Measurements from ENCODE around the gene ZSWIM9.

The ZSWIM9 gene

GRCh38 chr19:48175578-48175977, 5.1 kb downstream of the ZSWIM9 start:
- DNase-seq (ENCODE audit: low read depth): no peak

DNA sequence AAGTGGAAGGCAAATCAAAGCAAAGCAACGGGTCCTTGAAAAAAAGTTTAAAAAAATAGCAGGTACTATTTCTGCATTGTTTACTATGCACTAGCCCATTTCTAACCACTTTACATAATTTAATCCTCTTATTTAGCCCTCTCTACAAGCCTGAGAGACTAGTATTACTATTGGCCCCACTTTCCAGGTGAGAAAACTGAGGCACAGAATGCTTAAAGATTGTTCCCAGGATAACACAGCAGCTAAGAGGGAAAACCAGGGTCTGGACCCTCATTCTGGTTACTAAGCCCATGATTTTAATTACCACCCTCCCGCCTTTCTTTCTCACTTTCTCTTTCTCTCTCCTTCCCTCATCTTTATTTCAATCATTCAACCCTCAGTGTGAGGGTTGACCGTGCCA, 5.7 kb downstream of the ZSWIM9 start:
- DNase-seq (ENCODE audit: low read depth): no peak

GRCh38 chr19:48181505-48181904, 11.0 kb downstream of the ZSWIM9 start:
- DNase-seq (ENCODE audit: low read depth): no peak

- DNase-seq (ENCODE audit: low read depth): no peak
Measured at GRCh38 chr19:48182434-48182833, 12.0 kb downstream of the ZSWIM9 start.

DNA sequence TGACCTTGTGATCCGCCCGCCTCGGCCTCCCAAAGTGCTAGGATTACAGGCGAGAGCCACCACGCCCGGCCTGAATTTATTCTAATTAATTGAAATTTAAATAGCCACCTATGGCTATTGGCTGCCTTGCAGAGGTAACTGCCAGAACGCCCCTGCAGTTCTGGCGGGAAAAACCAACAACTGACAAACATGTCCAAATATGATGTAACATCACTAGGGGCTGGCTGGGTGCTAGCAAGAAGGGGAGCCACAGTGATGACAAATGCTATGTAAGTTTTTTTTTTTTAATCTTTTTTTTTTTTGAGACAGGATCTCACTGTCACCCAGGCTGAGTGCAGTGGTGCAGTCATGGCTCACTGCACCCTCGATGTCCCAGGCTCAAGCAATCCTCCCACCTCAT, 12.9 kb downstream of the ZSWIM9 start:
- no peak for DNase-seq (ENCODE audit: low read depth)

- no peak for DNase-seq (ENCODE audit: low read depth)
Measured at GRCh38 chr19:48186015-48186414, 15.5 kb downstream of the ZSWIM9 start.

- DNase-seq (ENCODE audit: low read depth): no peak
Measured at GRCh38 chr19:48186541-48186991, 16.1 kb downstream of the ZSWIM9 start.

DNA sequence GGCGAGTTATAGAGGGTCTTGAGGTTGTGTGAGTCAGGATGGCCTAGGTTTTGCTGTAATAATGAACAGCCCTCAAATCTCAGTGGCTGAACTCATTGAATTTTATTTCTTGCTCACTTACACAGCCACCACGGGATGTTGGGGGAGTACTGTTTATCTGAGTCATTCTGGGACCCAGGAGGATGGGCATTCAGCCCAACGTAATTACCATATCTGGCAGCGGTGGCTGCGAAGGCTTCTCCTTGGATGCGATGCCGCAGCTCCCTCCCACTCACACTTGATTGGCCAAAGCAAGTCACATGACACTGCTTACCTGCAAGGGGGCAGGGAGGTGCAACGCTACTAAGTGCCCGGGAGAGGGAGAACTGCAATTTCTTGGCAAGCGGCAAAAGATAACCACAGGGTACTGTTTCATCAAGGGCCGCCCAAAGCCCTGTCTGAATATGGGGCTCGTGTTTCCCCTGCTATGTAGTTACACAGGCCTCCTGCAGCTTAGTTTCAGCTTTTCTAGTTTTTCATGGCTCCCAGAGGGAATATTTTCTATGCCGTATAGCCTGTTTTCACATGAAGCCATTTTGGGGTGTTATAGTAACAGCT, 19.9 kb downstream of the ZSWIM9 start:
- DNase-seq (ENCODE audit: low read depth): peak; percentile 38

GRCh38 chr19:48190885-48191284, 20.4 kb downstream of the ZSWIM9 start:
- DNase-seq (ENCODE audit: low read depth): no peak

DNA sequence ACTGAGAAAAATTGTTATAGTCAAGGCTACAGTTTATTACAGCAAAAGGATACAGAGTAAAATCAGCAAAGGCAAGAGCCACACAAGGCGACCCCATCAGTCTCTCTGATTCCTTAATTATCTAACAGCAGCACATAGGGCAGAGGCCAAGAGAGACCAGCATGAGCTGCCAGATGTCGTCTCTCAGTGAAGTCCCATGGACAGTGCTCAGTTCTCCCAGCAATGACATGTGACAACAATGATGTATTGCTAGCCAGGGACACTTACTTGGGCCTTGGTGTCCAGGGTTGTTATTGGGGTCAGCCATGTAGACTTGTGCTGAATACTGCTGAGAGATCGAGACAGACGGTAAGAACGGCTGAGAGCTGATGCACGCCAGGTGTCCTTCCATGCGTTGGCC, 22.3 kb downstream of the ZSWIM9 start:
- DNase-seq (ENCODE audit: low read depth): no peak

GRCh38 chr19:48194041-48194843, 23.8 kb downstream of the ZSWIM9 start:
- no peak for DNase-seq (ENCODE audit: low read depth)

DNA sequence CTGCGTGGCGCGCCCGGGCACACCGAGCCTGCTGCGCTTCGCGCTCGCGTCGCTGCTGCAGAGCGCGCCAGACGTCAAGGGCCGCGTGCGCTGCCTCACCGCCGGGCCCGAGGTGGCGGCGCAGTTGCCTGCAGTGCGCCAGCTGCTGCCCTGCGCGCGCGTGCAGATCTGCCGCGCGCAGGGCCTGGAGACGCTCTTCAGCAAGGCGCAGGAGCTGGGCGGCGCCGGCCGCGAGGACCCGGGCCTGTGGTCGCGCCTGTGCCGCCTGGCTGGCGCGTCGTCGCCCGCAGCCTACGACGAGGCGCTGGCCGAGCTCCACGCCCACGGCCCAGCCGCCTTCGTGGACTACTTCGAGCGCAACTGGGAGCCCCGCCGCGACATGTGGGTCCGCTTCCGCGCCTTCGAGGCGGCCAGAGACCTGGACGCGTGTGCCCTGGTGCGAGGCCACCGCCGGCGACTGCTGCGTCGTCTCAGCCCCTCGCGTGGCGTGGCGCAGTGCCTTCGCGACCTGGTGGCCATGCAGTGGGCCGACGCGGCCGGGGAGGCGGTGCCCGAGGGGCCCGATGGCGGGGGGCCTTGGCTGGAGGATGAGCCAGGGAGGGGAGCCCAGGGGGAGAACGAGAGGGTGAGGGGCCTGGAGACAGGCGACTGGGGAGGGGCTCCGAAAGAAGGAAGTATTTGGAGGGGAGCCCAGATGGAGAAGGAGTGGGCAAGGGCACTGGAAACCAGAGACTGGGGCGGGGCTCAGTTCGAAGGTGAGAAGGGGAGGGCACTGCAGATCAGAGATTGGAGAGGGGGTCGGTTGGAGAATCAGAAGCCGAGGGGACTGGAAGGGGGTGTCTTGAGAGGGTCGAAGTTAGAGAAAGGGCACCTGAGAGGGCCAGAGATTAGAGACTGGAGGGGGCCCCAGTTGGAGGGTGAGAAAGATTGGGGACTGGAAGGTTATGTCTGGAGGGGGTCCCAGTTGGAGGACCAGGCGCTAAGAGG, 24.7 kb downstream of the ZSWIM9 start:
- DNase-seq (ENCODE audit: low read depth): no peak

DNA sequence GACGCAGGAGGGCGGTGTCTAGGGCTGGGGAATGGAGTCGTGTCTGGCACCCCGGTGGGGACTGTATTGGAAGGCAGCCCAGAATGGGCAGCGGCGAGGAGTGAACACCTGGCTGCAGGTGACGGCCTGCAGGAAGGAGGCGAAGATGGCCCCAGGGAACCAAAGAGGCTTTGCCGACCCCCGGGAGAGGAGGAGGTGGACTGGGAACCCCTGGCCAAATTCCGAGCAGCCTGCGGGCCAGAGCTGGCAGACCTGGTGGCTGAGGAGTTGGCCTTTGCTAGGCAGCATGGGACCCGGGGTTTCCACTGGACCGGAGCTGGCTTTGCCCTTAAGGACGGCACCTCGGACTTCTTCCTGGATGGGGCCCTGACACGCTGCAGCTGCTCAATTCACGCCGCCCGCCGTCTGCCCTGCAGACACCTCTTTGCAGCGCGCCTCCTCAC, 25.9 kb downstream of the ZSWIM9 start:
- DNase-seq (ENCODE audit: low read depth): no peak

DNA sequence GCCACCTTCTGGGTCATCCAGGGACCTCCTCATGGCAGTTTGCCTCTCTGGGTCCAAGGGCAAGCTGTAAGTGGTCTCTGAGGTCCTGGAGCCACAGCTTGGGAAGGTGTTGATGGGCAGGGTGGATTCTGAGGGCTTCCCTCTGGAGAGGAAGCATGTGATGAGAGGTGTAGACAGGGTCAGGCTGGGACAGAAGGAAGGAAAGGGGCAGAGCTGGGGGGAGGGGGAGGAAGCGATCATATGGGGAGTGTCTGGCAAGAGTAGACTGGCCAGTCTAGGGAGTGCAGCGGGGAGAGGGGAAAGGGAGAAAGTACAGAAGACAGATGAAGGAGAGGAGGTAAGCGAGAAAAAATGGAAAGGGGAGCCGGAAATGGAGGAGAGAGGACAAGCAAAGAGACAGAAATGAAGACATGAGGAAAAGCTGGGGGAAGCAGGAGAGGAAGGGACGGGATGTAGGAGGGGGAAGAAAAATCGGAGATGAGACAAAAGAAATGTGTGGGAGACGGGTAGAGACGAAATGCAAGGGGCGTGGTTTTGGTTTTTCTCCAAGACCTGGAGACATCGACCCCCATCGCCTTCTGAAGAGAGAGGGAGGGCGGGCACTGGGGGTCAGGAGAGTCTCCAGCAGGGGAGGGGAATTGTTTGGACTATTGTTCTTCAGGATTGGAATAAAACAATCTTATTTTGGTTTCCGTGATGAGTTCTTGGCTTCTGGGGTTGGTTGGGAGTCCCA, 26.6 kb downstream of the ZSWIM9 start:
- DNase-seq (ENCODE audit: low read depth): no peak

DNA sequence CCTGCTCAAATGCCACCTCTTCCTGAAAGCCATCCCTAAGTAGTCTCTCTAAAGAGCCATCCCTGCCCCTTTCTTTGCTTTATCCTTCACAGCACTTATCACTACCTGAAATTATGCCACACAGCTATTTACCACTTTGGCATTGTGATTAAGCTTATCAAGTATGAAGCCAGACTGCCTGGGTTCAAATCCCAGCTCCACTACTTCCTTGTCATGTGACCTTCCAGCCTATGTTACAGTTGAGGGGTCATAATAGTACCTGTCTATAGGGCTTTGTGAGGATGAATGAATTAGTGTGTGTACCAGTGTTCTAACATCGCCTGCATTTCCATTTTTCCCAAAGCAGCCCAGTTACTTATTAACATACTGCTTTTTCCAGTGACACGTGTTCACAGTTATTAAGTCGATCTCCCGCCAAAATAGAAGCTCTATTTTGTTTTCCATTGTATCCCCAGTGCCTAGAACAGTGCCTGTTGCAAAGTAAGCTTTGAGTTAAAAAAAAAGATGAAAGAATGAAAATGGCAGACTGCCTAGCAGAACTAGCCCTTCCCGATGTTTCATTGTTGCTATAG, 32.8 kb downstream of the ZSWIM9 start:
- no peak for DNase-seq (ENCODE audit: low read depth)

DNA sequence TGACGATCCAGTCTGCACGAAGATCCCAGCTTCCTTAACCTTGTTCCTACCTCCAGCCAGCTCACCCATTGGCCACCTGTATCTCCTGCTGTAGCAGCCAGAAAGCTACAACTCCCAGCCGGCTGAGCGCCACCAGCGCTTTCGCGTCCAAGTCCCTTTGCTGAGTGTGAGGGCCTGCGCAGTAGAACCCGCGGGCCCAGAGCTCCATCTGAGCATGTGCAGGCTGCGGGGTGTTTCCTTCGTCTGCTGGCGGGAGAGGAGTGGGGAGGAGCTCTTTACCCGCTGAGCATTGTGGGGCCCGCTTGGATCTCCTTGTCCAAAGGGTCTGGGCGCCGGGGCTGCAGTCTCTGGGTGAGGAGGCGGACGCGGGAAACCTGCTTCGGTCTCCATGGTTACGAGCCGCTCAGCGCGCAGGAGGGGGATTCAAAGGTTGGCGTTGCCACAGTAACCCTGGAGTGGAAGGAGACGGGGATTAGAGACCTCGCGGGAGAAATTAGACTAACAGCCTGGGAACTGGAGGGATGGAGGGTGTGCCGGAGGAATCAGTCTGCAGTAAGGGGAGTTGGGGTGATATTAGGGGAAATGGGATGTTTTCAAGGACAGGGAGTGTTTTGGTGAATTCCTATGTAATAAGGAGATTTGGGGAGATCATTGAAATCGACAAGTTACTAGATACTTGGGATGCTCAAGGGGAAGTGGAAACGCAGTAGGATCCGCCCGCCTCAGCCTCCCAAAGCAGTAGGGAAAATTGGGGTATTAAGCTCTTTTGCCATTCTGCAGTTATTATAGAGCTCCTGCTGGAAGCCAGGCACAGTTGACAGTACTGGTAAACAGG, 33.5 kb downstream of the ZSWIM9 start:
- peak; percentile 79 for DNase-seq (ENCODE audit: low read depth)

DNA sequence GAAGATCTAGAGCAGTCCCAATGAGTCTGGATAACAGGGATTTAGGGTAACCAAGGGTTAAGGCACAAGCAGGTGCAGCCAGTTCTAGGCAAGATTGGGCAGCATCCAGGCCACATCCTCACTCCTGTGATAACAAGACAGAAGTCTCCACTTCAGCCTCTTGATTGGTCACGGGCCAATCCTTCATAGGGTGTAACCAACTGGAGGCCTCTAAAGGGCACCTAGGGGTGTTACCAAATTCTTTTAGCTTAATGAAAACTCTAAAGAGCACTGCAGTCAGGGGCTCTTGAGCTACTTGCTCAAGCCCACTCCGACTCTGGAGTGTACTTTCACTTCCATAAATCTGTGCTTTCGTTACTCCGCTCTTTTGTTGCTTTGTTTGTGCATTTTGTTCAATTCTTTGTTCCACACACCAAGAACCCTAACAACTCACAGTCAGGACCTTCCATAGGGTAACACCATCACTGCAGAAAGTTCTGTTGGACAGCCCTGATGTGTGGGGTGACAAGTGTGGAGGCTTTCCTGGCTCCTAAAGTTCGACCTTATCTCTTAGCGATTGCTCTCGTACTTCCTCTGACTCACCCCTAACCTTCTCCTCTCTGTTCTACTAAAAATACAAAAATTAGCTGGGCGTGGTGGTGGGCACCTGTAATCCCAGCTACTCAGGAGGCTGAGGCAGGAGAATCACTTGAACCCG, 36.1 kb downstream of the ZSWIM9 start:
- DNase-seq (ENCODE audit: low read depth): no peak

GRCh38 chr19:48210005-48210404, 39.5 kb downstream of the ZSWIM9 start:
- no peak for DNase-seq (ENCODE audit: low read depth)

- DNase-seq (ENCODE audit: low read depth): no peak
Measured at GRCh38 chr19:48213959-48214358, 43.5 kb downstream of the ZSWIM9 start.

DNA sequence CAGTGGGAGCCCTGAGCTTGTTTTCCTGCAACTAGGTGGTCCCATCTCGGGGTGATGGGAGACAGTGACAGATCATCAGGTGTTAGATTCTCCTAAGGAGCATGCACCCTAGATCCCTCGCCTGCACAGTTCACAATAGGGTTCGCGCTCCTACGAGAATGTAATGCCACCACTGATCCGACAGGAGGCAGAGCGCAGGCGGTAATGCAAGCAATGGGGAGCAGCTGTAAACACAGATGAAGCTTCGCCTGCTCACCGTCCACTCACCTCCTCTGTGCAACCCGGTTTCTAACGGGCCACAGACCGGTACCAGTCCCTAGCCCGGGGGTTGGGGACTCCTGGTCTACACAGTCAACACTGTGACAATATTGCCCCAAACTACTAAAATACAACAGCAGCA, 46.5 kb downstream of the ZSWIM9 start:
- DNase-seq (ENCODE audit: low read depth): no peak
